Measurements from ENCODE around the gene ALK.

The ALK gene

GRCh38 chr2:29558097-29558496 is 363.3 kb downstream of the ALK start:
- Histone ChIP-seq H3K4me1 (ENCODE audit: low read length) (no peaks in the 10 kb centered on the region), H3K27me3 (replicated peaks; ENCODE audit: insufficient read depth, low read length) (no peaks in the 10 kb centered on the region), H3K4me3 (ENCODE audit: low read length) (no peak overlapping the region), H3K36me3 (replicated peaks; ENCODE audit: insufficient read depth, low read length) (no peaks in the 10 kb centered on the region), H3K9me3 (replicated peaks; ENCODE audit: insufficient read depth, low read length) (no peaks in the 10 kb centered on the region), H2AFZ (ENCODE audit: low read length) (no peak overlapping the region), H3K4me2 (ENCODE audit: low read depth, low read length) (no peak overlapping the region), H3K27ac (ENCODE audit: low read length) (no peak overlapping the region), H3K79me2 (ENCODE audit: low read length) (no peaks in the 10 kb centered on the region), H4K20me1 (ENCODE audit: insufficient read depth, low read length) (no peaks in the 10 kb centered on the region), H3K9me2 (replicated peaks; ENCODE audit: insufficient read depth, low read length) (no peaks in the 10 kb centered on the region), H3F3A (ENCODE audit: insufficient read depth, low read length) (no peaks in the 10 kb centered on the region), H3K9ac (ENCODE audit: low read length) (no peak overlapping the region)
- TF ChIP-seq EZH2 (optimal IDR thresholded peaks at IDR 0.05; ENCODE audit: low read depth, low read length) (no peak), EZH2phosphoT487 (IDR thresholded peaks at IDR 0.05; ENCODE audit: low read length) (no peak)
- TF ChIP-seq, protein P1, sequence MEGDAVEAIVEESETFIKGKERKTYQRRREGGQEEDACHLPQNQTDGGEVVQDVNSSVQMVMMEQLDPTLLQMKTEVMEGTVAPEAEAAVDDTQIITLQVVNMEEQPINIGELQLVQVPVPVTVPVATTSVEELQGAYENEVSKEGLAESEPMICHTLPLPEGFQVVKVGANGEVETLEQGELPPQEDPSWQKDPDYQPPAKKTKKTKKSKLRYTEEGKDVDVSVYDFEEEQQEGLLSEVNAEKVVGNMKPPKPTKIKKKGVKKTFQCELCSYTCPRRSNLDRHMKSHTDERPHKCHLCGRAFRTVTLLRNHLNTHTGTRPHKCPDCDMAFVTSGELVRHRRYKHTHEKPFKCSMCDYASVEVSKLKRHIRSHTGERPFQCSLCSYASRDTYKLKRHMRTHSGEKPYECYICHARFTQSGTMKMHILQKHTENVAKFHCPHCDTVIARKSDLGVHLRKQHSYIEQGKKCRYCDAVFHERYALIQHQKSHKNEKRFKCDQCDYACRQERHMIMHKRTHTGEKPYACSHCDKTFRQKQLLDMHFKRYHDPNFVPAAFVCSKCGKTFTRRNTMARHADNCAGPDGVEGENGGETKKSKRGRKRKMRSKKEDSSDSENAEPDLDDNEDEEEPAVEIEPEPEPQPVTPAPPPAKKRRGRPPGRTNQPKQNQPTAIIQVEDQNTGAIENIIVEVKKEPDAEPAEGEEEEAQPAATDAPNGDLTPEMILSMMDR (IDR thresholded peaks at IDR 0.05; ENCODE audit: low read length), result no peak
- no peak for DNase-seq

- no peaks in the 10 kb centered on the region for H3K9me3 ChIP-seq (replicated peaks; ENCODE audit: insufficient read depth, low read length)
- H2AFZ ChIP-seq (ENCODE audit: low read length), result no peak overlapping the region
- H3K36me3 ChIP-seq (replicated peaks; ENCODE audit: insufficient read depth, low read length), result no peaks in the 10 kb centered on the region
- no peaks in the 10 kb centered on the region for H3F3A ChIP-seq (ENCODE audit: insufficient read depth, low read length)
- H3K27ac ChIP-seq (ENCODE audit: low read length), result no peak overlapping the region
- H3K4me2 ChIP-seq (ENCODE audit: low read depth, low read length), result no peak overlapping the region
- DNase-seq, result no peak
- no peaks in the 10 kb centered on the region for H3K27me3 ChIP-seq (replicated peaks; ENCODE audit: insufficient read depth, low read length)
- no peak overlapping the region for H3K4me3 ChIP-seq (ENCODE audit: low read length)
- no peaks in the 10 kb centered on the region for H3K9me2 ChIP-seq (replicated peaks; ENCODE audit: insufficient read depth, low read length)
- no peaks in the 10 kb centered on the region for H3K79me2 ChIP-seq (ENCODE audit: low read length)
- no peaks in the 10 kb centered on the region for H3K4me1 ChIP-seq (ENCODE audit: low read length)
- TF ChIP-seq, protein P1 (IDR thresholded peaks at IDR 0.05; ENCODE audit: low read length), result no peak
- TF ChIP-seq EZH2phosphoT487 (IDR thresholded peaks at IDR 0.05; ENCODE audit: low read length) (no peak), EZH2 (optimal IDR thresholded peaks at IDR 0.05; ENCODE audit: low read depth, low read length) (no peak)
- no peaks in the 10 kb centered on the region for H4K20me1 ChIP-seq (ENCODE audit: insufficient read depth, low read length)
- H3K9ac ChIP-seq (ENCODE audit: low read length), result no peak overlapping the region
These were observed 364.1 kb downstream of the ALK start for GRCh38 chr2:29557268-29557667.

- Histone ChIP-seq H3K9me2 (replicated peaks; ENCODE audit: insufficient read depth, low read length) (no peaks in the 10 kb centered on the region), H3K9me3 (replicated peaks; ENCODE audit: insufficient read depth, low read length) (no peaks in the 10 kb centered on the region), H3K9ac (ENCODE audit: low read length) (no peak overlapping the region), H3K4me1 (ENCODE audit: low read length) (no peaks in the 10 kb centered on the region), H3F3A (ENCODE audit: insufficient read depth, low read length) (no peaks in the 10 kb centered on the region), H3K27ac (ENCODE audit: low read length) (no peak overlapping the region), H3K27me3 (replicated peaks; ENCODE audit: insufficient read depth, low read length) (no peaks in the 10 kb centered on the region), H2AFZ (ENCODE audit: low read length) (no peak overlapping the region), H4K20me1 (ENCODE audit: insufficient read depth, low read length) (no peaks in the 10 kb centered on the region), H3K79me2 (ENCODE audit: low read length) (no peaks in the 10 kb centered on the region), H3K4me3 (ENCODE audit: low read length) (no peak overlapping the region), H3K36me3 (replicated peaks; ENCODE audit: insufficient read depth, low read length) (no peaks in the 10 kb centered on the region), H3K4me2 (ENCODE audit: low read depth, low read length) (no peak overlapping the region)
- TF ChIP-seq EZH2 (optimal IDR thresholded peaks at IDR 0.05; ENCODE audit: low read depth, low read length), result no peak
- TF ChIP-seq, protein P1 (IDR thresholded peaks at IDR 0.05; ENCODE audit: low read length), result no peak
- TF ChIP-seq EZH2phosphoT487 (IDR thresholded peaks at IDR 0.05; ENCODE audit: low read length), result no peak
- no peak for DNase-seq
These were observed 372.4 kb downstream of the ALK start for GRCh38 chr2:29549069-29549380.
